GM18861 (cell line): Measurements from ENCODE around the gene KCNQ1OT1.
"Not testable (repeated sequence)": the region's sequence is repeated elsewhere in the genome, so short reads cannot be mapped to it uniquely, and the experiment has no call there.

Experiments
- ATAC-seq: cut with Tn5 transposase; IDR thresholded peaks from one replicate; pipeline ENCODE4 v1.9.1; 2021; ENCODE audit not compliant: unreplicated experiment

Gene KCNQ1OT1

DNA sequence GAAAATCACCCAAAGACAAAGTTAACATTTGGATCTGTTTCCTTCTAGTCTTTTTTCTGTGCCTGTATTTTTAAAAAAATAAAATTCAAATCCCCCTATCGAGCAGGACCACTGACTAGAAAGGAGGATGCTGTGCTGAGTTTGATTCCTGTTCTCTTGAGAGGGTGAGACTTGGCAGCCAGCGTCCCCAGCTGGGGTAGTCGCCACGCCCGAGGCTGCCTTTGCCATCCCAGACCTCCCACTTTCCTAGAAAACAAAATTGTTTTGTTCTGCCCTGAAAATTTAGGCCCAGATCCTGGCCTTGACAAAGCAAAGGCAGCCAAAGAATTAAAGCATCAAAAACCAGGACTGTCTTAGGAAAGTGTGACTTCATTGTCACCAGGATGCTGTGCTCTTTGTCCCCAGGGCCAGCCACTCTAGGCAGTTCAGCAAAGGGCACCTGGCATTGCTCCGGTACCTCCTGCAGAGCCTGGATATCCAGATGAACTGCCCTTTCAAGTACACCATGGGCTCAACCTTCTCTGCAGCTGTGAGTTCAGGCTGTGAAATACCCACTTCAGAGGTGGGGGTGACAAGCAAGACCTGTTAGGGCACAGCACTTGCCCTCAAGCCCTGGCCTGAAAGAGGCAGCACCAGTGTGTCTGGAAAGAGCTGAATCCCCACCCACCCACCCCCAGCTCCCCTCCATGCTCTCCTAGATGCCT, 44.6 kb downstream of the KCNQ1OT1 start:
- ATAC-seq, result no peak

DNA sequence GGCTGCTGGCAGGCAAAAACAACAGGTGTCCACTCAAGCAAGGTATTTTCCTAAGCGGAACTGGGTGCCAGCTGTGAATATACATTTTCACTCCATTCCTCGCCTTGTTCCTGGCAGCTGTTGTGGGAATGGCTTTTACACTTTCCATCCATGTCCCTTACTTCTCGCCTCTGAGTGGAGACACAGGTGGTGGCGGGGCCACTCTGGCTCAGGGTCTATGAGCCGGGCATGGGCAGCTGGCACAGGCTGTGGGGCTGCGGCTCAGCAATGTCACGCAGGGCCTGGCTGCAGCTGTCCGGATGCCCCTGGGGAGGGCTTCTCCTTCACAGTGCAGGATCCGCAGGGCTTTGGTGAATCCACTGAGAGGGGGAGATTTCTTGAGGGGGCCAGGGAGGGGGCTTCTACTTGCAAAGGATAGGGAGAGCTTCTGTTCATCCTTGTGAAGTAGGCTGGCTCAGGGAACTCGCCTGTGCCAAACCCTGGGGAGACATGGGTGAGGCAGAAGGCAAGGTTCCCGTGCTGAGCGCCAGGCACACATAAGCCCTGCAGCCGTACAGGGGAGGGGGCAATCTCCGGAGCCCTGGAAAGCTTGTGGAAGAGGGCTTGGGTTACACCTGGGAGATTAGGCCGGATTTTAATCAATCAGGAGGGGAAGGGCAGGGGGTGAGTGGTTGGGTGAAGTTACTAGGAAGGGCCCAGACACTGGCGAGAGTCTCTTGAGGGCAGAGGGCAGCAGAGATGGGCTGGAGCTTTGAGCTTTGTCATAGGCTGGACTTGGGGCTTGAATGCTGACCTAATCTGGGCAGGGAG, 45.7 kb downstream of the KCNQ1OT1 start:
- ATAC-seq, result no peak

DNA sequence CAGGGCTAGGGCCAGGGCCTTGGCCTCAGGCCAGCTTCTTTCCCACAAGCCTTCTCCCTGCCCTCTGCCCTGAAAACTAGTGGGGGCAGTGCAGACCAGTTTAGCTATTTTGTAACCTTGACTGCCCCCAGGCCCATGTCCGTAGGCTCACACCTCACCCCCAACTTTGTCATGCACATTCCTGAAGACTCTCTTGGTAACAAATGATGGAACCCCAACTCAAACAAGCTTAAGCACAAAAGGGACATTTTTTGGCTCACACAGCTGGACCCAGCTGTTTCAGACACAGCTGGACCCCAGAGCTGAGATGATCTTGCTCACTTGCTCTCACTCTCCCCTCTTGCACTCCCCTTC, 46.6 kb downstream of the KCNQ1OT1 start:
- no peak for ATAC-seq

- no peak for ATAC-seq
Observed at GRCh38 chr11:2652333-2653197, 47.2 kb downstream of the KCNQ1OT1 start.

- no peak for ATAC-seq
Observed at GRCh38 chr11:2651826-2652271, 47.9 kb downstream of the KCNQ1OT1 start.

- ATAC-seq, result no peak
Observed at GRCh38 chr11:2651054-2651617, 48.7 kb downstream of the KCNQ1OT1 start.

- ATAC-seq, result no peak
Observed at GRCh38 chr11:2650343-2650867, 49.4 kb downstream of the KCNQ1OT1 start.

- no peak for ATAC-seq
Observed at GRCh38 chr11:2649848-2650247, 49.9 kb downstream of the KCNQ1OT1 start.

DNA sequence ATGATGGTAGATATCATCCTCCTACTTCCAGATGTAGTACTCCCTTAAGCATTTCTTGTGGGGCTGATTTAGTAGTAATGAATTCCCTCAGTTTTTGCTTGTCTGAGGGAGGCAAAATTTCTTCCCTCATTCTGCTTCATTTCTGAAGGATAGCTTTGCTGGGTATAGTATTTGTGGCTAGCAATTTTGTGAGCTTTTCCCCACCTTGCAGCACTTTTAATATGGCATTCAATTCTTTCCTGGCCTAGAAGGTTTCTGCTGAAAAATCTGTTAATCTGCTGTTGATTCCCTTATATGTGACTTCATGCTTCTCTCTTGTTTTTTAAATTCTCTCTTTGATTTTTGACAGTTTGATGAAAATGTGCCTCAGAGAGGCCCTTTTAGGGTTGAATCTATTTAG, 50.4 kb downstream of the KCNQ1OT1 start:
- no peak for ATAC-seq

DNA sequence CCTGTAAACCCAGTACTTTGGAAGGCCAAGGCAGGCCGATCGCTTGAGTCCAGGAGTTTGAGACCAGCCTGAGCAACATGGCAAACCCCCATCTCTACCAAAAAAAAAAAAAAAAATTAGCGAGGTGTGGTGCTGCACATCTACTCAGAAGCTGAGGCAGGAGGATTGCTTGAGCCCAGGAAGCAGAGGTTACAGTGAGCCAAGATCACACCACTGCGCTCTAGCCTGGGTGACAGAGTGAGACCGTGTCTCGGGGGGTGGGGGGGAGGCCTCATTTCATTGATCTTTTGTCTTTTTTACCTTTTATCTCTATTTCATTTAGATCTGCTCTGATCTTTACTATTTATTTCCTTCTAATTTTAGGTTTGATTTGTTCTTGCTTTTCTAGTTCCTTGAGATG, 51.8 kb downstream of the KCNQ1OT1 start:
- ATAC-seq, result no peak

GRCh38 chr11:2647167-2647566, 52.6 kb downstream of the KCNQ1OT1 start:
- no peak for ATAC-seq

DNA sequence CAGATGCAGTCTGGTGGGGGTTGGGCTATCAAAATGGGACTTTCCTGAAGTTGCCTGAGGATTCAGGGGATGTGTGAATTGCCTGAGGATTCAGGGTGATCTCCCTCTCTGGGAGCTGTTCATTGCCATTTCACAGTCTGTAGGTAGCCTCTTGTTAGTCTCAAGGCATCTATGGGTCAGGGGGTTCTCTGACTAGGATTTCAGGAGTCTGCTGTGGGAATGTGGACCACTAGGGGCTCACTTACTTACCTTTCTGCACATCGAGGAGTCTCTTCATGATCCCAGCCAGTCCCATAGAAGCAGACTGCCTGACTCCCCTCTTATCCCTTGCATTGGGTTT, 54.0 kb downstream of the KCNQ1OT1 start:
- ATAC-seq, result no peak

DNA sequence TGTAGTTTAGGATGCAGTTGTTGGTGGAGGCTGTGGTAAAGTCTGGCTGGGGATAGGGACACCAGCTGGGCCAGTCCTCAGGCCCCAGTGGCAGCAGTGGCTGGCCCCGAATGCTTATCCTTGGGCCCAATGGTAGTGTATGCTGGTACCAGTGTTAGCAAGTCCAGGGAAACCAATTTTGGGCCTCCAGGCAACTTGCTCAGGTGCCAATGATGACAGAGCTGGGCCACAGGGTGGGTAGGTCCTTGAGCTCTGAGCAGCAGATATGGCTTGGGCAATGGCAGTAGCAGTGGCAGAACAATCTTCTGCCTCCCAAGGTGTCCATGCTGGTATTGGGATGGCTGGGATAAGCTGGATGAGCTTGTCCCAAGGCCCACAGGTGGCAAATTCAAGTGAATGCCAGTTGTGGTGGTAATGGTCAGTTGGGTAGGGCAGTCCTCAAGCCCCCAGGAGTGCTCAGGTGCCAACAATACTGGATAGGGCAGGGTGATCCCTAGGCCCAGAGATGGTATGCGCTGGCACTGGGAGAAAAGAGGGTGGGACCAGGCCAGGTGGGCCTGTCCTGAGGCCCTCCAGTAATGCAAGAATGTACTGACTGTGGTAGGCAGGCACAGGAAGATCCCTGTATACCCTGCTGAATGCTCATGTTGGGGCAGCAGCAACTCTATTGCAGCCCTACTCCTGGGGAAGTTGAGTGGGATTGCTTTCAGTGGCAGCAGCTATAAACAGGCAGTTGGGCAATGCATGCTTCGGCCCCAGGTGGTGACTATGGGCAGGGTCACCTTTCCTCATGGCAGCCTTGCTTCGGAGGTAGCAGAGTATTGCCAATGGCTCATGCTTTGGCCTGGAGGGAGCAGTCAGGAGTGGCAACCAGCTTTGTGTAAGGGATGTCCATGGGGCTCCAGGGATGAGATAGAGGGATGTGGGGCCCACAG, 54.7 kb downstream of the KCNQ1OT1 start:
- ATAC-seq, result no peak

DNA sequence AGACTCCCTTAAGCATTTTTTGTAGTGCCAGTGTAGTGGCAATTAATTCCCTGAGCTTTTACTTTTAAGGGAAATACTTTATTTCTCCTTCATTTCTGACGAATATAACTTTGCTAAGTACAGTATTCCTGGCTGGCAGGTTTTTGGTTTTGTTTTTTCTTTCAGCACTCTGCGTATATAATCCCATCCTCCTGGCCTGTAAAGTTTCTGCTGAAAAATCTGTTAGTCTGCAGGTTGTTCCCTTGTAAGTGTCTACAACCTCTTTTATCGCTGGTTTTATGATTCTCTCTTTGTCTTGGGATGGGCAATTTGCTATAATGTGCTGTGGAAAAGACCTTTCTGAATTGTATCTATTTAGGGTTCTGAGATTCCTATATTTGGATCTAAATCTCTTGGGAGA, 56.0 kb downstream of the KCNQ1OT1 start:
- ATAC-seq, result no peak

GRCh38 chr11:2641623-2642022, 58.2 kb downstream of the KCNQ1OT1 start:
- no peak for ATAC-seq

- ATAC-seq, result not testable (repeated sequence)
Observed at GRCh38 chr11:2639763-2640162, 60.0 kb downstream of the KCNQ1OT1 start.

DNA sequence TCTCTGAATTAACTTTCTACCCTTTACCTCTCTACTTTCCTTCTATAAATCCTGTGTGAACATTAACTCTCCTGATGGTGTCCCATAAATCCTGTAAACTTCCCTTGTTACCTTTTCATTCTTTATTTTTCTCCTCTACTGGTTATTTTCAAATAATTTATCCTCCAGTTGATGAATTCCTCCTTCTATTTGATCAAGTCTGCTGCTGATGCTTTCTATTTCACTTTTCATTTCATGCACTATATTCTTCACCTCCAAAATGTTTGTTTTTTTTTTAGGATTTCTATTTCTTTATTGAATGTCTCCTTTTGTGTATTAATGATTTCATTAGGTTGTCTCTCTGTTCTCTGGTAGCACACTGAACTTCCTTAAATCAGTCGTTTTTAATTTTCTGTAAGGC, 68.6 kb downstream of the KCNQ1OT1 start:
- no peak for ATAC-seq

DNA sequence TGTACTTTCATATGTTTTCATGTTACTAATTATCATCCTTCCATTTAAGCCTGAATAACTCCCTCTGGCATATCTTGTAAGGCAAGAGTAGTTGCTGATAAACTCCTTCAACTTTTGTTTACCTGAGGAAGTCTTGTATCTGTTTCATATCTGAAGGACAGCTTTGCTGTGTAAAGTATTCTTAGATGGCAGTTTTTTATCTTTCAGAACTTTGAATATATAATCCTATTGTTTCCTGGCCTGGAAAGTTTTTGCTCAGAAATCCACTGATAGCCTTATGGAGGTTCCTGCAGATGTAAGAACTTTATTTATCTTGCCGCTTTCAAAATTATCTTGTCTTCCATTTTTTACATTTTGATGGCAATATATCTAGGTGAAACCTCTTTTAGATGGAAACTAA, 69.1 kb downstream of the KCNQ1OT1 start:
- no peak for ATAC-seq

DNA sequence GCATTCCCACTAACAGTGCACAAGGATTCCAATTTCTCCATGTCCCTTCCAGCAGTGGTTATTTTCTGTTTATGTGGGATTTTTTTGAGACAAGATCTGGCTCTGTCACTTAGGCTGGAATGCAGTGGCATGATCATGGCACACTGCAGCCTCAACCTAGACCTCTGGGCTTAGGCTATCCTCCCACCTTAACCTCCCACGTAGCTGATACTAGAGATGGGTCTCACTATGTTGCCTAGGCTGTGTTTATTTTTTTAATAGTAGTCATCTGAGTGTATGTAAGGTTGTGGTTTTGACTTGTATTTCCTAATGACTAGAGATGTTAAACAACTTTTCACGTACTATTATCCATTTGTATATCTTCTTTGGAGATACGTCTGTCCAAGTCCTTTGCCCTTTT, 74.6 kb downstream of the KCNQ1OT1 start:
- no peak for ATAC-seq

DNA sequence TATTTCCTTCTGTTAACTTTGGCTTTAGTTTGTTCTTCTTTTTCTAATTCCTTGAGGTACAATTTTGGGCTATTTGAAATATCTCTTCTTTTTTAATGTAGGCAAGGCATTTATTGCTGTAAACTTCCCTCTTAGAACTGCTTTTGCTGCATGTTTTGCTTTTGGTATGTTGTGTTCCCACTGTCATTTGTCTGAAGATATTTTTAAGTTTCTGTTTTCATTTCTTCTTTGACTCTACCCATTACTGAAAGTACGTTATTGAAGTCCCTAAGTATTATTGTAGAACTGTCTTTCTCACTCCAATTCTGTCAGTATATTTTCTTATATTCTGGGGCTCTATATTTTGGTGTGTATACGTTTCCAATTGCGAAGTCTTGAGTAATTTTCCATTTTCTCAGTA, 77.9 kb downstream of the KCNQ1OT1 start:
- ATAC-seq, result no peak
